GM21367 (cell line): ENCODE results near the gene ATXN7L3.

Experiments used
- ATAC-seq: cut with Tn5 transposase; IDR thresholded peaks from one replicate; pipeline ENCODE4 v1.9.1; 2021; ENCODE audit not compliant: unreplicated experiment

The ATXN7L3 gene

GRCh38 chr17:44202756-44203155, 3.1 kb upstream of the ATXN7L3 start:
- no peak for ATAC-seq

DNA sequence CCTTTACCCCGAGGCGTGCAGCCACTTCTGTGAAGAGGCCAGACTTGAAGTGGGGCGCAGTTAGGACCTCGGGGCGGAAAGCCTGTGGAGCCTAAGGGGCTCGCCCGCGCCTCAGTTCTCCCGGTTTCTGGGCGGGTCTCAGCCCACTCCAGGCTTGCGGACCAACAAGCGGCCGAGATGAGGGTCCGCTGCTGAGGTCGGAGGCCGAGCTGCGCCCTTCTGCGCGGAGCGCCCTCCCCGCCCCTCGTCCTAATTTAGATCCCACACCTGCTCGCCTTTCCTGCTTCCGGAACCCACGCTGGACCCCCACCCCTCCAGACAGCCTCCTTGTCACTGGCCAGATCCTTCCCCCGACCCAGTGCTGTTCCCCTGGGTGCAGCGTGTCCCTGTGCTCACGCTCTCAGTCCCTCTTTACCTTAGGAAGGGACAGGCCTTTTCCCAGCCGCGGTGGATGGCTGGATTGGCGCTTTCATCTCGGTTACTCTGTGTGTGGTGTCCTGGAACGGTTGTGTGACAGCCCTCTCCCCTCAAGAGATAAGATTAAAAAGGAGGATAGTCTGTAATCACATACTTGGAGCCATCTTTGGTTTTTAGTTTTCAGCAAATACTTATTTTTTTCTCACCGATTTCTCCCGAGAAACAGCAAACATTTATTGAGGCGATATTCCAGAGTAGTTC, 933 bp upstream of the ATXN7L3 start:
- no peak for ATAC-seq

GRCh38 chr17:44198721-44199552, 747 bp downstream of the ATXN7L3 start:
- peak; percentile 4 for ATAC-seq

DNA sequence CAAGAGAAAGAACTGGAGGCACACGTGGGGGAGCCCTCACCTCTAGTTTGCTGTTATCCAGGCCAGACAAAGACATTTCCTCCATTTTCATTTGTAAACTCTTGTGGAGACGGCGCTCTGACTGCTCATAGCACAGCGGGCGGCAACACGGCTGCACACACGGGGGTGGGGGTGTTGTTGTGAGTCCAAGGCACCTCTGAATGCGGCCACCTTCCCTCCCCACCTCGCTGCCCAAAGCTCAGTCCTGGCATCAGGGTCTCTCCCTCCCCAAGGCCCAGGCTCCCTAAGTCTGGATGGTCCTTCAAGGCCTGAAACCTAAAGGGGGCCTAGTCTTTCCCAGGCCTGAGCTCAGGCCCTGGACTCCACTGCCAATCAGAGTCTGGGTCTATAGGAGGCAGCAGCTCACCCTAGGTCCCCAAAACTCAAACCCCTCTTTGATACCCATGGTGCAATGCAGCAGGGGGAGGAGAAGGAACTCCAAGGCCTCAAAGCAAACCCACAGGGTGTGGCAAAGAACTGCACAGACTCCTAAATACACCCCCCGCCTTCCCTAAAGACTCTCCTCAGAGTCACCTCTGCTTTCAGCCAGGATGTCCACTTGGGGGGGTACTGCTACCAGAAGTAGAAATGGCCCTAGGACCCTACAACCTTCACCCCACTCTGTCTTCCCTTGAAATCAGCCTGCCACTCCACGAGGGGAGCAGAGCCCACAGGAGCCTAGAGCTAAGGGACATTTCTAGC, 1.5 kb downstream of the ATXN7L3 start:
- no peak for ATAC-seq

DNA sequence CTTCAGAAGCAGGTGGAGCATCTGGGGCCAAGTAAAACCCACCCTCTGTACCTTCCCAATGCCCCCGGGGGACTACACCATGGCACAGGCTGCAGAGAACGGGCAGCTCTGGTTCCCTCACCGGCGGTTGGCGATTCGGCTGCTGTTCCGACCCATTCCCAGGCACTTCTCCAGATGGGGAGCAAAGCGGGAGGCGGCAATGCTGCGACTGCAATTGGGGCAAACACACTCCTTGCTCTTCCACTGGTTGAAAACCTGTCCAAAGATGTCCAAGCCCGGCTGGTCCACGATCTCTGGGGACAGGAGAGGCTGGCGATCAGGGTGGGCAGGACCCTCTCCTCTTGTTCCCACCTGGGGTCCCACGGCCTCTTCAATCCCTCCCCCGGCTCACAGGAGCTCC, 2.6 kb downstream of the ATXN7L3 start:
- no peak for ATAC-seq

GRCh38 chr17:44193326-44194084, 6.2 kb downstream of the ATXN7L3 start:
- ATAC-seq = no peak

GRCh38 chr17:44192750-44193149, 6.9 kb downstream of the ATXN7L3 start:
- no peak for ATAC-seq

DNA sequence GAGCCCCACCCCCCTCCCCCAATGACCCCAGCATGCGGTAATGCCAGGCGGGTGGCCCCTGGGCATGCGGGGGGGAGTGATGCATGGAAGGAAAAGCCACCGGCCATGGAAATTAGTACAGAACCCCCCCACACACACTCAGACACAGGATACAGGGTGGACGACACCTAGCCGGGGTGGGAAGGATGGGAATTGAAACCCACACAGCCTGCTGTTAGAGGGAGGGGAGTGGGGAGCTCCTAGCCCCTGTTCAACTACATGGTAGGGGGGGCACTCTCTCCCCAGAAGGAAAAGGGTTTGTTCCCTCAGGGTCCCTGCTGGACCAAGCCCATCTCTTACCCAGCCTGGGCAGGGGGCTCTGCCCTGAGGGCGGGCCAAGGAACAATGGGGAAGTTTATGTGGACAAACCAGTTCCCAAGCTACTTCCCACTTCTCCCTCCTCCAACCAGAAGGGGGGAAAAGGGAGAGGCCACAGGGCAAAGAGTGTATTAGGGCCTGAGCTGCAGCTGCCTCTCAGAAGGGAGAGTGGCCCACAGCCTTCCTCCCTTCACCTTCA, 7.7 kb downstream of the ATXN7L3 start:
- no peak for ATAC-seq

DNA sequence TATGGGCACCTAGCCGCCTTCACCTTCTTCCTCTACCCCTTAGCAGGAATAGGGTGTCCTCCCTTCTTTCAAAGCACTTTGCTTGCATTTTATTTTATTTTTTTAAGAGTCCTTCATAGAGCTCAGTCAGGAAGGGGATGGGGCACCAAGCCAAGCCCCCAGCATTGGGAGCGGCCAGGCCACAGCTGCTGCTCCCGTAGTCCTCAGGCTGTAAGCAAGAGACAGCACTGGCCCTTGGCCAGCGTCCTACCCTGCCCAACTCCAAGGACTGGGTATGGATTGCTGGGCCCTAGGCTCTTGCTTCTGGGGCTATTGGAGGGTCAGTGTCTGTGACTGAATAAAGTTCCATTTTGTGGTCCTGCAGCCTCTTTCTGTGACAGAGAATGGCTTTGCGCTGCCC, 8.3 kb downstream of the ATXN7L3 start:
- ATAC-seq = no peak

GRCh38 chr17:44190481-44190880, 9.2 kb downstream of the ATXN7L3 start:
- ATAC-seq = no peak

DNA sequence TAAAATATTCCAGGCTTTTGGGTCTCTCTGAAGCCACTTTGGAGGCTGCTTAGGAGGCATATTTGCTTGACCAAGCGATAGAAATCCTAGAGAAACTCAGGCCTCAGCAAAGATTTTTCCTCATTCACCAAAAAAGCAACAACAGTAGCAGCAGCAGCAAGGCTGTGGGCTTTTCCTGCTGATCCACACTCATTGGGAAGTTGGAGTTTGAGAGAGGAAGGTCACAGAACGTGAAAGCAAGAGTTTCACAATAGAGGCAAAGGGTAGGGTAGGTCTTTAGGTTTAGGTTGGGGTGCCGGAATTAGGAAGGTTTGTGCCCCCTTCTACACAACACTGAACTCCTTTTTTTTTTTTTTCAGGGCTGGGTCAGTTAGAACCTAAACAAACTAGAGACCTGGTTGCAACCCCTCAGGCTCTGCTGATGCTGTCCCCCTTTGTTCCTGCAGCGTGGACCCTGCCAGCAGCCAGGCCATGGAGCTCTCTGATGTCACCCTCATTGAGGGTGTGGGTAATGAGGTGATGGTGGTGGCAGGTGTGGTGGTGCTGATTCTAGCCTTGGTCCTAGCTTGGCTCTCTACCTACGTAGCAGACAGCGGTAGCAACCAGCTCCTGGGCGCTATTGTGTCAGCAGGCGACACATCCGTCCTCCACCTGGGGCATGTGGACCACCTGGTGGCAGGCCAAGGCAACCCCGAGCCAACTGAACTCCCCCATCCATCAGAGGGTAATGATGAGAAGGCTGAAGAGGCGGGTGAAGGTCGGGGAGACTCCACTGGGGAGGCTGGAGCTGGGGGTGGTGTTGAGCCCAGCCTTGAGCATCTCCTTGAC, 10.9 kb downstream of the ATXN7L3 start:
- ATAC-seq = no peak

DNA sequence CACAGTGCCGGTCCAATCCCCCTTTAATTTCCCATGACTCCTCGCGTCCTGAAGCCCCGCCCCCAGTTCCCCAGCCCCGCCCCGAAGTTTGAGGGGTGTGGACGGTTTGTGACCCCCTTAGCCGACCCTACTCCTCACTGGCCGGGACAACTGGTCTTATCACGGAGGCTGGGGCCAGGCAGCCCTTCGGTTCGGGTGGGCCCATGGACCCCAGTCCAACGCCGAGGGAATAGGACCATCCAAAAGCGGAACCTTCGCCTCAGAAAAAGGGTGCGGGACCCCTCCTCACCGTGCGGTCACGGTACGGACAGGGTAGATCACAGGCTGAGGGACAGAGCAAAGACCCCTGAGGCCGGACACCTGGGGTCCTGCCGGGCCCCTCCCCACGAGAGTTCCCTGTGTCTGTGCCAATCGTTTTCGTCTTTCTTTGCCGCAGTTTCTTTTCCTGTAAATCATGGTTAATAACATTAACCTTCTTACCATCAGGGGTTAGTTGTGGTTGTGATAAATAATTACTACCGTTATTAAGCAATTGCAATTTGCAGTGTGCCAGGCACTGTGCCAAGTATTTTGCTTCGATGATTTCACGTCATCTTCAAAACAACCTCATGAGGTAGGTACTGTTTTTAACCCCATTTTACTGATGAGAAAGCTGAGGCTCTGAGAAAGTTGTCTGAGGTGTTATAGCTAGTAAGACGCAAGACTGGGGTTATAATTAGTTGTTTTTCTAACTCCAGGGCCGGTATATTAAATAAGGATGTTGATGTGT, 12.4 kb downstream of the ATXN7L3 start:
- peak; percentile 13 for ATAC-seq

DNA sequence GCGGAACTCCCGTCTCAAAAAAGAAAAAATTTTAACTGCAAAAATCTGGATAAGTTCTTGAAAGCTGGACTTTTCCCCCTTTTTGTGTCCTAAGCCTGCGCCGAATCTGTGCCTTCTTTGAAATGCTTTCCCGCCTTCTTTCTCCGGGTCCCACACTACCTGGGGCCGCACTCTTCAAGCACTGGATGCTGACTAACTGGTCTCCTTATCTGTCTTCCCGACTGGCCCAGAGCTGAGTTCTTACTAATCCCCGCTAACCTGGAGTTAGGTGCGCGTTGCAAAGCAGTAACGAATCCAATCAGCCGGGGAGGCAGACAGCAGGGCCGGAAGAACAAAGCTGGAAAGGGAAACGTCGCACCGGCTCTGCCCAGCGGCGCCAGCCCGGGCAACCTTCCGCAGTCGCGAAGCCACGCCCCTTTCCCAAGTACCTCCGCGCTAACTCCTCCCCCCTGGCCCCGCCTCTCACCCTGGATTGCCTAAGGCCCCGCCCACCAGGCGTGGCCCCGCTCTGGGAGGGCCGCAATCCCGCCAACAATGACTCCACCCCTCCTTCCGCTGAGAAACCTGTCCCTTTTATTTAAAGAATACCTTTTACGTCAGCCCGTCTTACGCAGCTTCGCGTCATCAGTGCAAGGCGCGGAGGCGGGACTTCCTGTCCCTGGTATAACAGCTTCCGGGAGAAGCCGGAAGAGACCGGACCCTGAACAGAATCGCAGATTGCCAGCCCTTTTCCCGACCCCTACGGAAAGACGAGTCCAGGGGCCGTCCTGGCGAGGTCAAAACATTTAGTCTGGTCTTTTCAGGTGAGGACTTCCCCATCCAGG, 13.2 kb downstream of the ATXN7L3 start, which contains the start of gene TMUB2:
TSS of gene TMUB2 (plus strand) at position 666 of the 824 bp plus-strand sequence. CDS start 737 bp downstream, outside the sequence.
- peak; percentile 79 for ATAC-seq

GRCh38 chr17:44184212-44184810, 15.4 kb downstream of the ATXN7L3 start:
- ATAC-seq = no peak

- ATAC-seq = no peak
Observed at GRCh38 chr17:44183024-44183423, 16.7 kb downstream of the ATXN7L3 start.

DNA sequence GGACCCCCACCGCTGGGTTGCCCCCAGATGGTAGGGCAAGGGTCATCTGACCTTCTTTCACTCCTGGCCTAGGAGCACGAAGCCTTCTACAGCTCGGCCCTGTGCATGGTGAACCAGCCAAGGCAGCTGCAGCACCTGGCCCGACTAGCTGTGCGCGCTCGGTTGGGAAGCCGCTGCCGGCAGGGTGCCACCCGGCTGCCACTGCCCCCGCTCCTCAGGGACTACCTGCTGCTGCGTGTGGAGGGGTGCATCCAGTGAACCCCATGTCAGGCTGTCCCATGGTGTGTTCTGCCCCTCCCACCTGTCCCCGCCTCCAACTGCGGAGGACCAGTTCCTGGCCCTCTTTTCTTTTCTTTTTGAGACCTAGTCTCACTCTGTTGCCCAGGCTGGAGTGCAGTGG, 21.6 kb downstream of the ATXN7L3 start:
- no peak for ATAC-seq

DNA sequence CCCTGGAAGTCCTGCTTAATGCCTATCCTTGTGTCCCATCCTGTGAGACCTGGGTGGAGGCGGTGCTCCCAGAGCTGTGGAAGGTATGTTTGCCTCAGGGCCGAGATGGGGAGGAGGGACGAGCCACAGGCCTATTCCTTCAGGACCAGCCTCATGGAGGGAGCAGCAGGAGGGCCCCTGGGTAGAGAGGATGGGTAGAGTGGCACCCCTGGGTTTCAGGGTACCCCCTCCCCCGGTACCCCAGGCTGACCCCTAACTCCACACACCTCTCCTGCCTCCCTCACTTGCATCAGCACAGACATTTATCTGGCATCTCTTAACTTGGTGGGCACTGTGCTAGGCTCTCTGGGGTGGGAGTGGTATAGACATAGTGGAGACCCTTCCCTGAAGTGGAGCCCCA, 22.0 kb downstream of the ATXN7L3 start:
- ATAC-seq = no peak
